ENCODE results near the gene CHST4. TPM values are rescaled to one million over a fixed set of nuclear protein-coding genes. Genes with fewer than 3 reads are reported as not detected.

CHST4 gene
- polyA plus RNA-seq, 2 of the 4 experiments (the other 2 are of a cell fraction) = 0.04 to 0.08 TPM

Small RNAs within 50 kb of the gene (small RNA-seq; reads per million reads assigned to genes)
- 0 reads per million in 6 experiments for gene RNU6-1061P

Other genes starting within 250 kb of the CHST4 start
- 33.2 and 34.9 TPM in 2 replicates for gene CMTR2, start 237.0 kb upstream of the CHST4 start, polyA plus RNA-seq (2011; rRNA removed)
- 14.2 to 16.9 TPM (median 15.4 TPM) in 3 replicates for gene CMTR2, start 237.0 kb upstream of the CHST4 start, polyA plus RNA-seq (2017; fragmentation: RNase III; extraction: RNeasy Plus Mini Kit Qiagen cat#74134 plus additional on column Dnase treatment)
- gene CALB2, start 167.7 kb upstream of the CHST4 start, polyA plus RNA-seq (2011; rRNA removed) = 2.3 and 3.7 TPM in 2 replicates
- gene CALB2, start 167.7 kb upstream of the CHST4 start, polyA plus RNA-seq (2017; fragmentation: RNase III; extraction: RNeasy Plus Mini Kit Qiagen cat#74134 plus additional on column Dnase treatment) = 4.6 to 10.1 TPM (median 6.4 TPM) in 3 replicates
- gene TLE7, start 84.4 kb upstream of the CHST4 start, polyA plus RNA-seq (2011; rRNA removed) = not detected in 2 replicates
- not detected in 3 replicates for gene TLE7, start 84.4 kb upstream of the CHST4 start, polyA plus RNA-seq (2017; fragmentation: RNase III; extraction: RNeasy Plus Mini Kit Qiagen cat#74134 plus additional on column Dnase treatment)
- gene ZNF23, start 64.2 kb upstream of the CHST4 start, polyA plus RNA-seq (2011; rRNA removed) = 6.1 and 8.7 TPM in 2 replicates
- gene ZNF23, start 64.2 kb upstream of the CHST4 start, polyA plus RNA-seq (2017; fragmentation: RNase III; extraction: RNeasy Plus Mini Kit Qiagen cat#74134 plus additional on column Dnase treatment) = 6.2 to 7.7 TPM (median 7.1 TPM) in 3 replicates
- gene ZNF19, start 37.1 kb upstream of the CHST4 start, polyA plus RNA-seq (2011; rRNA removed) = 3.9 and 4.4 TPM in 2 replicates
- 2.0 to 2.4 TPM (median 2.3 TPM) in 3 replicates for gene ZNF19, start 37.1 kb upstream of the CHST4 start, polyA plus RNA-seq (2017; fragmentation: RNase III; extraction: RNeasy Plus Mini Kit Qiagen cat#74134 plus additional on column Dnase treatment)
- gene TAT, start 50.7 kb downstream of the CHST4 start, polyA plus RNA-seq (2011; rRNA removed) = 0.30 and 0.37 TPM in 2 replicates
- 0.03 to 0.06 TPM (median 0.05 TPM) in 3 replicates for gene TAT, start 50.7 kb downstream of the CHST4 start, polyA plus RNA-seq (2017; fragmentation: RNase III; extraction: RNeasy Plus Mini Kit Qiagen cat#74134 plus additional on column Dnase treatment)
- 0.17 and 0.36 TPM in 2 replicates for gene MARVELD3, start 99.8 kb downstream of the CHST4 start, polyA plus RNA-seq (2011; rRNA removed)
- gene MARVELD3, start 99.8 kb downstream of the CHST4 start, polyA plus RNA-seq (2017; fragmentation: RNase III; extraction: RNeasy Plus Mini Kit Qiagen cat#74134 plus additional on column Dnase treatment) = 0.08 to 0.25 TPM (median 0.18 TPM) in 3 replicates
- 11.3 and 12.6 TPM in 2 replicates for gene PHLPP2, start 198.3 kb downstream of the CHST4 start, polyA plus RNA-seq (2011; rRNA removed)
- gene PHLPP2, start 198.3 kb downstream of the CHST4 start, polyA plus RNA-seq (2017; fragmentation: RNase III; extraction: RNeasy Plus Mini Kit Qiagen cat#74134 plus additional on column Dnase treatment) = 7.9 to 8.2 TPM (median 8.0 TPM) in 3 replicates

Data from A549 (cell line).